ENCODE measurements around the gene HYCC2. TPM values are rescaled to one million over a fixed set of nuclear protein-coding genes. Genes with fewer than 3 reads are reported as not detected.

The HYCC2 gene
- total RNA-seq, 1 donor from 2014 or later: 6.9 TPM

GRCh38 chr2:201109186-201109585 lies 37.7 kb upstream of the HYCC2 start:
- no peaks in the 10 kb centered on the region for H3K27me3 ChIP-seq (ENCODE audit: control insufficient read depth, insufficient read depth, low read length)
- H3K4me3 ChIP-seq (ENCODE audit: low read depth, low read length): no peak overlapping the region
- TF ChIP-seq CTCF (IDR thresholded peaks at IDR 0.05; ENCODE audit: insufficient read depth, low read length, poor library complexity, severe bottlenecking): no peak
- H3K36me3 ChIP-seq (ENCODE audit: control insufficient read depth, insufficient read depth, low read length): no peaks in the 10 kb centered on the region
- no peak for DNase-seq (ENCODE audit: low read depth)

- no peak for TF ChIP-seq CTCF (IDR thresholded peaks at IDR 0.05; ENCODE audit: insufficient read depth, low read length, poor library complexity, severe bottlenecking)
- Histone ChIP-seq H3K36me3 (ENCODE audit: control insufficient read depth, insufficient read depth, low read length) (no peaks in the 10 kb centered on the region), H3K4me3 (ENCODE audit: low read depth, low read length) (no peak overlapping the region), H3K27me3 (ENCODE audit: control insufficient read depth, insufficient read depth, low read length) (no peaks in the 10 kb centered on the region)
- no peak for DNase-seq (ENCODE audit: low read depth)
Observed at GRCh38 chr2:201108341-201108740, 36.9 kb upstream of the HYCC2 start.

- Histone ChIP-seq H3K36me3 (ENCODE audit: control insufficient read depth, insufficient read depth, low read length) (no peaks in the 10 kb centered on the region), H3K27me3 (ENCODE audit: control insufficient read depth, insufficient read depth, low read length) (no peaks in the 10 kb centered on the region), H3K4me3 (ENCODE audit: low read depth, low read length) (no peak overlapping the region)
- no peak for DNase-seq (ENCODE audit: low read depth)
- TF ChIP-seq CTCF (IDR thresholded peaks at IDR 0.05; ENCODE audit: insufficient read depth, low read length, poor library complexity, severe bottlenecking): no peak
Observed at GRCh38 chr2:201107624-201108023, 36.2 kb upstream of the HYCC2 start.

- Histone ChIP-seq H3K36me3 (ENCODE audit: control insufficient read depth, insufficient read depth, low read length) (no peaks in the 10 kb centered on the region), H3K27me3 (ENCODE audit: control insufficient read depth, insufficient read depth, low read length) (no peaks in the 10 kb centered on the region), H3K4me3 (ENCODE audit: low read depth, low read length) (no peak overlapping the region)
- no peak for DNase-seq (ENCODE audit: low read depth)
- TF ChIP-seq CTCF (IDR thresholded peaks at IDR 0.05; ENCODE audit: insufficient read depth, low read length, poor library complexity, severe bottlenecking): no peak
Observed at GRCh38 chr2:201105759-201106158, 34.3 kb upstream of the HYCC2 start.

- no peak for DNase-seq (ENCODE audit: low read depth)
- TF ChIP-seq CTCF (IDR thresholded peaks at IDR 0.05; ENCODE audit: insufficient read depth, low read length, poor library complexity, severe bottlenecking): no peak
- Histone ChIP-seq H3K36me3 (ENCODE audit: control insufficient read depth, insufficient read depth, low read length) (no peaks in the 10 kb centered on the region), H3K27me3 (ENCODE audit: control insufficient read depth, insufficient read depth, low read length) (no peaks in the 10 kb centered on the region), H3K4me3 (ENCODE audit: low read depth, low read length) (no peak overlapping the region)
Observed at GRCh38 chr2:201100497-201100896, 29.0 kb upstream of the HYCC2 start.

- no peak overlapping the region for H3K4me3 ChIP-seq (ENCODE audit: low read depth, low read length)
- no peak for DNase-seq (ENCODE audit: low read depth)
- no peaks in the 10 kb centered on the region for H3K36me3 ChIP-seq (ENCODE audit: control insufficient read depth, insufficient read depth, low read length)
- TF ChIP-seq CTCF (IDR thresholded peaks at IDR 0.05; ENCODE audit: insufficient read depth, low read length, poor library complexity, severe bottlenecking): no peak
- no peaks in the 10 kb centered on the region for H3K27me3 ChIP-seq (ENCODE audit: control insufficient read depth, insufficient read depth, low read length)
Observed at GRCh38 chr2:201093573-201093972, 22.1 kb upstream of the HYCC2 start.
